CD8-positive, alpha-beta memory T cell (primary cell): Measurements from ENCODE around the gene FMN1. TPM values are rescaled to one million over a fixed set of nuclear protein-coding genes. Genes with fewer than 3 reads are reported as not detected.

ENCODE experiments used
- polyA plus RNA-seq: library from polyadenylated mRNA; unstranded; fragments of 300-500 nt; fragmentation: Illumina TruSeq; gene quantifications from one replicate; pipeline ENCODE4 v1.2.3, GENCODE V29; 2021
- total RNA-seq, 2 experiments: library from RNA; stranded (reverse); gene quantifications; one replicate each; pipeline ENCODE4 v1.2.3, GENCODE V29; 2021

Gene FMN1
- total and polyA plus RNA-seq, 3 experiments from 2014 or later = 0.09 to 0.24 (median 0.11) TPM

Other genes with a start within 250 kb of the FMN1 start
- not detected for gene RYR3, start 116.3 kb upstream of the FMN1 start, total RNA-seq
- gene RYR3, start 116.3 kb upstream of the FMN1 start, polyA plus RNA-seq = 0.08 TPM